Measurements from ENCODE around the gene INPP4B. TPM values are rescaled to one million over a fixed set of nuclear protein-coding genes. Genes with fewer than 3 reads are reported as not detected.

Gene INPP4B
- total RNA-seq, 1 experiment from 2014 or later = 53.7 TPM

DNA sequence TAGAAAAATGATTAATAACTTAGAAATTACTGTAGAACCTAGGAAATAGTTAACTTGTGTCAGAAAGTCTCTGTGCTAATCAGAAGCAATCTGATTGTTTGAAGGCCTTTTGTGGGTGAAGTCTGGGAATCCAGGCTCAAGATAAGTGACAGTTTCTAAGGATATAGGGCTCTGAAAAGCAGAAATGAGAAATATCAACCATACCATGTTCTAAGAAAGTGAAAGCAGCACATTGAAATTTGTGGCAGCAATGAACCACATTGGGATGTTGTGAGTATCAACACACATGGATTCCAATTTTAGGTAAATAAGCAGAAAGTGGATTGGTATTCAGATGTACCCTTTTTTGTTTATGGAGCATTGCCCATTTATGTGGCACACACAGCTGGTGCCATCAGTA, 745.2 kb downstream of the INPP4B start:
- no TSS peak for BruUV-seq (replicated peaks)
- no peaks in the 10 kb centered on the region for H3K9me2 ChIP-seq (ENCODE audit: insufficient read depth)
- intact Hi-C loops (cut with micrococcal nuclease; ENCODE audit: unreplicated experiment) = no loop called here
- ChIA-PET CTCF (no interaction called here), POLR2A (ENCODE audit: unreplicated experiment) (interaction anchor here (0.5 kb wide), 1 partner anchor 40 kb away, joined by 14 read pairs; no protein-coding TSS in a partner anchor)
- H4K20me1 ChIP-seq (ENCODE audit: insufficient read depth) = no peaks in the 10 kb centered on the region
- H3K79me2 ChIP-seq (ENCODE audit: low read depth) = no peaks in the 10 kb centered on the region
- H3K9me3 ChIP-seq (ENCODE audit: insufficient read depth, low read depth) = no peaks in the 10 kb centered on the region
- TF ChIP-seq, protein P1, sequence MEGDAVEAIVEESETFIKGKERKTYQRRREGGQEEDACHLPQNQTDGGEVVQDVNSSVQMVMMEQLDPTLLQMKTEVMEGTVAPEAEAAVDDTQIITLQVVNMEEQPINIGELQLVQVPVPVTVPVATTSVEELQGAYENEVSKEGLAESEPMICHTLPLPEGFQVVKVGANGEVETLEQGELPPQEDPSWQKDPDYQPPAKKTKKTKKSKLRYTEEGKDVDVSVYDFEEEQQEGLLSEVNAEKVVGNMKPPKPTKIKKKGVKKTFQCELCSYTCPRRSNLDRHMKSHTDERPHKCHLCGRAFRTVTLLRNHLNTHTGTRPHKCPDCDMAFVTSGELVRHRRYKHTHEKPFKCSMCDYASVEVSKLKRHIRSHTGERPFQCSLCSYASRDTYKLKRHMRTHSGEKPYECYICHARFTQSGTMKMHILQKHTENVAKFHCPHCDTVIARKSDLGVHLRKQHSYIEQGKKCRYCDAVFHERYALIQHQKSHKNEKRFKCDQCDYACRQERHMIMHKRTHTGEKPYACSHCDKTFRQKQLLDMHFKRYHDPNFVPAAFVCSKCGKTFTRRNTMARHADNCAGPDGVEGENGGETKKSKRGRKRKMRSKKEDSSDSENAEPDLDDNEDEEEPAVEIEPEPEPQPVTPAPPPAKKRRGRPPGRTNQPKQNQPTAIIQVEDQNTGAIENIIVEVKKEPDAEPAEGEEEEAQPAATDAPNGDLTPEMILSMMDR (conservative IDR thresholded peaks at IDR 0.05) = no peak
- TF ChIP-seq EZH2 (IDR thresholded peaks at IDR 0.05; ENCODE audit: low read depth) = no peak
- H3K27ac ChIP-seq = no peak overlapping the region
- H3K27me3 ChIP-seq (ENCODE audit: insufficient read depth, low read depth) = no peaks in the 10 kb centered on the region
- 0 out of 2 replicates have a peak, but pooled peaks cover 6% of the 10 kb centered on the region for H3K4me1 ChIP-seq (replicated peaks; ENCODE audit: insufficient read depth)
- H2AFZ ChIP-seq = no peak overlapping the region
- peaks cover 7% of the 10 kb centered on the region; the same call in 1 of the 2 replicates for H3F3A ChIP-seq (ENCODE audit: insufficient read depth, low read depth)
- no peak overlapping the region for H3K4me2 ChIP-seq
- no peak for DNase-seq
- no peak overlapping the region for H3K4me3 ChIP-seq
- no peaks in the 10 kb centered on the region for H3K36me3 ChIP-seq (ENCODE audit: low read depth)

DNA sequence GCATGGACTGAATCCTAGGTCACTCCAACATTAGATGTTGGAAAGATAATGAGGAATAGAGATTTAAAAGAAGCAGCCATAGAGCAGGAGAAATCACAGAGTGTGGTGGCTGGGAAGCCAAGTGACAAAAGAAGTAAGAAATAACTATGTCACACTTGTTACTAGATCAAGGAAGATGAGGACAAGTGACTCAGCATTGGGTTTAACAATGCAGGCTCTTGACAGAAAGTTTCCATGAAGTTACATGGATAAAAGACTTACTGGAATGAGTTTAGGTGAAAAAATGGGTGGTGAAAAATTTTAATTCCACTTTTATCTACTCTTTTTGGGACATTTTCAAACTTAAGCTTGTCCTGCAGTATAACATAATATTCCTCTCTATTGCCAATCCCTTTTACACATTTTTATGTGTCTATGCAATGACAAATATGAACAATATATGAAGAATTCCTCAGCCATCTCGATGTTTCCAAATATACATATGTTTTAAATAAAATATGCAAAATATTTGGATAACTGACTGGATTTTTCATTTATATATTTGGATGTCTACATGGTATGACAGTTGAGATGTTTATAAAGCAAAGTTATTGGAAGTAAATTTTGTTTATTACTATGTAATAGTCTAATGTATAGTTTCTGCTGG, 747.1 kb downstream of the INPP4B start:
- H3F3A ChIP-seq (ENCODE audit: insufficient read depth, low read depth) = peaks cover 7% of the 10 kb centered on the region; the same call in 1 of the 2 replicates
- TF ChIP-seq EZH2 (IDR thresholded peaks at IDR 0.05; ENCODE audit: low read depth) = no peak
- TF ChIP-seq, protein P1 (conservative IDR thresholded peaks at IDR 0.05) = no peak
- BruUV-seq (replicated peaks) = no TSS peak
- peaks cover 6% of the 10 kb centered on the region for H3K36me3 ChIP-seq (ENCODE audit: low read depth)
- H4K20me1 ChIP-seq (ENCODE audit: insufficient read depth) = no peaks in the 10 kb centered on the region
- no peak overlapping the region for H3K27ac ChIP-seq
- H2AFZ ChIP-seq = no peak overlapping the region
- no peaks in the 10 kb centered on the region for H3K9me3 ChIP-seq (ENCODE audit: insufficient read depth, low read depth)
- no peak overlapping the region for H3K4me2 ChIP-seq
- no peak for DNase-seq
- ChIA-PET POLR2A (ENCODE audit: unreplicated experiment) (no interaction called here), CTCF (no interaction called here)
- no peaks in the 10 kb centered on the region for H3K9me2 ChIP-seq (ENCODE audit: insufficient read depth)
- H3K4me1 ChIP-seq (replicated peaks; ENCODE audit: insufficient read depth) = 0 out of 2 replicates have a peak, but pooled peaks cover 6% of the 10 kb centered on the region
- no peaks in the 10 kb centered on the region for H3K27me3 ChIP-seq (ENCODE audit: insufficient read depth, low read depth)
- intact Hi-C loops (cut with micrococcal nuclease; ENCODE audit: unreplicated experiment) = no loop called here
- H3K4me3 ChIP-seq = no peak overlapping the region
- no peaks in the 10 kb centered on the region for H3K79me2 ChIP-seq (ENCODE audit: low read depth)

DNA sequence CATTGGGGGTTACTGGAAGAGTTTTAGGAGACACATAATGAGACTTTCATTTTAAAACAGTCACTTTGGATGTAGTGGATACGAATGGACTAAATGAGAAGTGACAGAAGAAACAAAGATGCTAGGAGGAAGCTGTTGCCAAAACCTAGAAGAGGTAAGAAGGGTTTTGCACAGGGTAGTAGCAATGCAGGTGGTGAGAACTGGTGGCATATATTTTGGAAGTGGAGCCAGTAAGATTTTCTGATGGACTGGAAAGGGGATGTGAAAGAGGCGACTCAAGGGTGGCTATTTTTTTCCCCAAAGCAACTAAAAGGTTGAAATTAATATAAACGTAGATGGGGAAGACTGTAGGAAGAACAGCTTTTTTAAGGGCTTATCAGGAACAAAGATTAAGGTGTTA, 747.7 kb downstream of the INPP4B start:
- peaks cover 6% of the 10 kb centered on the region for H3K36me3 ChIP-seq (ENCODE audit: low read depth)
- no peak overlapping the region for H3K4me2 ChIP-seq
- CTCF ChIA-PET = no interaction called here
- H3K4me3 ChIP-seq = no peak overlapping the region
- no peak overlapping the region for H3K27ac ChIP-seq
- H3K9me3 ChIP-seq (ENCODE audit: insufficient read depth, low read depth) = no peaks in the 10 kb centered on the region
- H2AFZ ChIP-seq = no peak overlapping the region
- H3K79me2 ChIP-seq (ENCODE audit: low read depth) = no peaks in the 10 kb centered on the region
- POLR2A ChIA-PET (ENCODE audit: unreplicated experiment) = no interaction called here
- 0 out of 2 replicates have a peak, but pooled peaks cover 6% of the 10 kb centered on the region for H3K4me1 ChIP-seq (replicated peaks; ENCODE audit: insufficient read depth)
- TF ChIP-seq, protein P1 (conservative IDR thresholded peaks at IDR 0.05) = no peak
- no peak for TF ChIP-seq EZH2 (IDR thresholded peaks at IDR 0.05; ENCODE audit: low read depth)
- intact Hi-C loops (cut with micrococcal nuclease; ENCODE audit: unreplicated experiment) = no loop called here
- no peak for DNase-seq
- H4K20me1 ChIP-seq (ENCODE audit: insufficient read depth) = no peaks in the 10 kb centered on the region
- peaks cover 7% of the 10 kb centered on the region; the same call in 1 of the 2 replicates for H3F3A ChIP-seq (ENCODE audit: insufficient read depth, low read depth)
- no TSS peak for BruUV-seq (replicated peaks)
- H3K27me3 ChIP-seq (ENCODE audit: insufficient read depth, low read depth) = no peaks in the 10 kb centered on the region
- H3K9me2 ChIP-seq (ENCODE audit: insufficient read depth) = no peaks in the 10 kb centered on the region
